DOHH2 (cell line): ENCODE results near the gene VAPB.

Experiments
- EZH2phosphoT487 ChIP-seq: fragments of 200-600 bp; sonication (generic); IDR thresholded peaks from 2 replicates; pipeline ENCODE4 v1.6.1; 2017; ENCODE audit warnings: borderline replicate concordance, mild to moderate bottlenecking, antibody characterized with exemption, low read length, moderate library complexity, mixed read lengths
- TF ChIP-seq, protein P1 (sequence below): fragments of 200-600 bp; sonication (generic); IDR thresholded peaks from one replicate; pipeline ENCODE4 v1.5.1; 2014; ENCODE audit warnings: antibody characterized with exemption, mild to moderate bottlenecking, low read depth, low read length; ENCODE audit not compliant: poor library complexity, severe bottlenecking

DNA sequence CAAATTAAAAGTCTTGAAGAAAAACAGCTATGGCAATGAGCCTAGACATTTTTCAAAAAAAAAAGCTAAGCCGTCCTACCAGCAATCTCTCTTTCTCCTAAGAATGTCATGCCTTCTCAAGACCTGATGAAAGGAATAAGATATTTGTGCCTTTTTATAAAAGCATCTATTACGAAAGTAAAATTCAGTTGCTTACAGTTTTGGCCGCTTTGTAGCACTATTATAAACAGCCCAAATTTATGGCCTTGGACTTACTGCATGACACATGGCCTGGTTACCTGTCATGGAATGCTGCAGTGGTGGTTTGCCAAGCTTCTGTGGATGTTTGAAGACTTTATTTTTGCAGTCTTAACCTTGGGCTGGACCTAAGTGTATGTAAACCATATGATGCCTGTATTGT, 22.2 kb upstream of the VAPB start:
- TF ChIP-seq, protein P1, sequence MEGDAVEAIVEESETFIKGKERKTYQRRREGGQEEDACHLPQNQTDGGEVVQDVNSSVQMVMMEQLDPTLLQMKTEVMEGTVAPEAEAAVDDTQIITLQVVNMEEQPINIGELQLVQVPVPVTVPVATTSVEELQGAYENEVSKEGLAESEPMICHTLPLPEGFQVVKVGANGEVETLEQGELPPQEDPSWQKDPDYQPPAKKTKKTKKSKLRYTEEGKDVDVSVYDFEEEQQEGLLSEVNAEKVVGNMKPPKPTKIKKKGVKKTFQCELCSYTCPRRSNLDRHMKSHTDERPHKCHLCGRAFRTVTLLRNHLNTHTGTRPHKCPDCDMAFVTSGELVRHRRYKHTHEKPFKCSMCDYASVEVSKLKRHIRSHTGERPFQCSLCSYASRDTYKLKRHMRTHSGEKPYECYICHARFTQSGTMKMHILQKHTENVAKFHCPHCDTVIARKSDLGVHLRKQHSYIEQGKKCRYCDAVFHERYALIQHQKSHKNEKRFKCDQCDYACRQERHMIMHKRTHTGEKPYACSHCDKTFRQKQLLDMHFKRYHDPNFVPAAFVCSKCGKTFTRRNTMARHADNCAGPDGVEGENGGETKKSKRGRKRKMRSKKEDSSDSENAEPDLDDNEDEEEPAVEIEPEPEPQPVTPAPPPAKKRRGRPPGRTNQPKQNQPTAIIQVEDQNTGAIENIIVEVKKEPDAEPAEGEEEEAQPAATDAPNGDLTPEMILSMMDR = no peak
- no peak for TF ChIP-seq EZH2phosphoT487
